Measurements from ENCODE around the gene PKMYT1.

Gene PKMYT1

DNA sequence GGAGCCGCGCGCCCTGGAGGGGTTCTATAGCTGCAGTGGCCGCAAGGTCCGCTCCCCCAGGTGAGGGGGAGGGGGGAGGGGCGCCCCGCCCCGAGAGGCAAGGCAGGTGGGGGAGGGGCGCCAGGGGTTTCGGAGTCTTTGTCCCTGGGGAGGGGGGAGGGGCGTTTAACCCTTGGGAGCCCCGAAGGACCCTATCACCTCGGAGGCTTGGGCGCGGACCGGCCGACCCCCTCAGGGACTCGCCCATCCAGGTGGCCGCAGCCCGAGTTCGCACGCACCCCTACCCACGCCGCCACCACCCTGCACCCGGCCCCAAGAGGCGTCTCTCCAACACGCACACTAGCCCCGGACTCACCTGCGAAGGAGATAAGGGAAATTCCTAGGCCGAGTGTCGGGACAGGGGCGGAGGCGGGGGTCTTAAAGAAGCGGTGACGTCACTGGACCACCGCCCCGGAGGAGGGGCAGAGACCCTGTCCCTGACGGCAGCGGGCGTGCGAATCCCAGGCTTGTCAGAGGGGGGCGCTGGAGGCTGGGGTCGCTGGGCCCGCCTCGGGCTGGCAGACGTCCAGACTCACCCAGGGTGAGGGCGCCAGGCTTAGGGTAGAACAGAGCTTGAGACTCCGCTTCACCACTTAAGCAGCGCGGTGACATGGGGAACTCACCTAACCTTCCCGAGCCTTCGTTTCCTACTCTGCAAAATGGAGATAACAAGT lies 37.7 kb upstream of the PKMYT1 start, which contains the start of gene CLDN6:
Gene CLDN6 (minus strand): TSS at position 390 of the 713 bp plus-strand sequence. CDS start 2,162 bp downstream, outside the sequence.
- DNase-seq: no peak

DNA sequence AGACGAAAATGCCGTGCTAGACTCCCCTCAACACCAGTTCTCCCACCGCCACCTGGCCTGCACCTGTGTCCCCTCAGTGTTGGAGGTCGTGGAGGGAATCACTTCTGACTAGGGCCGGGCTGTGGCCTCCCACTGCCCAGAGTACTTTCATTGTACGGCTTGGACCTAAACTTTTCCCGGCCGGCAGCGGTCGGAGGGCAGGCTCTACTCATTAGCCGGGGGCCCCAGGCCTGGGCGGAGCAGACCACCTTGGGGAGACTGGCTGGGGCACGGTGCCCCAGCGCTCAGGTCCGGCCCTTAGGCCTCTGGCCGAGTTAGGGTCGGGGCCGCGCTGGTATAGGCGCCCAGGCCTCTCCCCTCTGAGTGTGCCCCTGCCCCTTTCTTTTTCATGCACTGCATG lies 37.1 kb upstream of the PKMYT1 start:
- DNase-seq: no peak

DNA sequence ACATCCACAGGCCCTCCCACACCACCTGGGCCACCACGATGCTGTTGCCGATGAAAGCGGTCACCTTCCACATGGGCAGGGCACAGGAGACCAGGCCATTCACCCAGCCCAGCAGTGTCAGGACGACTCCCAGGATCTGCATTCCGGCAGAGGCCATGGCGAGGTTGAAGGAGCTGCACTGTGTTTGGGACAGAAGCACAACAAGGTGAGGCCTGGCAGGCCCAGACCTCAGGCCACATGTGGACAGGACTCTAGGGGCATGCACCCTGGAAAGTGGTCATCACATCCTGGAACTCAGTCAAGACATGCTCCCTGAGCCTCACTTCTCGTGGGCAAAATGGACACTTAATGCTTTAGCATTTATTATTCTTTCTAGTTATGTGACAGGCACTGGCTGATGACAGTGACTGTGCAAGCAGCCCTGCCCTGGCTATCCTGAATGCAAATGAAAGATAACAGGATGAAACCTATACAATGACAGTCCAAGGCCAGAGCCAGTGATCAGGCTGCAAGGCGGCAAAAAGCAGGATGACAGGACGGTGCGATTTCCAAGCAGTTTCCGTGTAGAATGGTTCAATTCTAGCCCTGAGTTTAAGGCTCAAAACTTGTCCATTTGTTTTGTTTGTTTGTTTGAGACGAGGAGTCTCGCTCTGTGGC lies 35.7 kb upstream of the PKMYT1 start:
- DNase-seq: no peak

DNA sequence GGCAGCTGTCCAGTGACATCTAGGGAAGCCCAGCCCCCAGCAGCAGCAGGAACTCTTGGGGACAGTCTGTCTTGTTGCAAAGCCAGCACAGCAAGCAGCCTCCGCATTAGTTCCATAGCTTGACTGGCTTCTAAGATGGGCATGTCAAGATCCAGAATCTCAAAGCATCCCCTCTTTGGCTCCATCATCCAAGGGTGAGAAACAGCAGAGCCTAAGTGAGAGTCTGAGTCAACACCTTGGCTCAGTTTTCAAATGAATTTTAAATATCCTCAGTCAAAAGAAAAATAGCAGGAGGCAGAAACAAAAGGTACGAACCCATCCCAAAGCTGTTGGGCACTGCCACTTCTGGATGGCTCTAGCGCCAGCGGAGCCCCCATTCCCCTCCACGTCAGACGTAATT lies 34.7 kb upstream of the PKMYT1 start:
- no peak for DNase-seq

DNA sequence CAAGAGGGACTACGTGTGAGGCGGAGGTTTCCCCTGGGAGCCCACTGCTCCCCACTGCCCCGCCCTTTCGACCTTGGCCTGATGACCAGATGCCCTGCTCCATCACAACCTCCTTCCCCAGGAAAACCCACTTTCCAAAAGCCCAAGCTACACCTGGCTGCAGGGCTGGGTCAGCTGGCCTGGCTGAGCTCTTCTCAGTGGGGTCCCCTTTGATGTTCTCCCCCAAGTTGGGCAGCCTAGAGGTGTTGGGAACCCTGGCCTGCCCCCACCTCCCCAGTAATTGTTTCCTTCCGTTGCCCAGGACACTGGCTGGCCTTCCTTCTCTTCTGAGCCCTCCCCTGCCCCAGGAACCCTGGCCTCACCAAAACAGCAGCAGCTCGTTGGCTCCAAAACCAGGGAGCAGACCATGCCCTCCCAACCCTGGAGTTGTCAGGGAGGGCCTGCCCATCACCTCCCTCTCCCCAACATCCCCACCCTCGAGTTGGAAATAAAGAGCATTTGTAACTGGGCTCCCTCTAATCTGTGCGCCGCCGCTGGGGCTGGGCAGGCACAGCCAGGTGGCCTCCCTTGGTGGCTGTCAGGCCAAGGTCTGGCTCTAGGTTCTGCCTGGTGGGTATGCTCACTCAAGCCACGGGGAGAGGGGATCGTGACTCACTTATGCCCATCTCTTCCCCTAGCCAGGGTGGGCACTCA lies 33.9 kb upstream of the PKMYT1 start:
- no peak for DNase-seq

DNA sequence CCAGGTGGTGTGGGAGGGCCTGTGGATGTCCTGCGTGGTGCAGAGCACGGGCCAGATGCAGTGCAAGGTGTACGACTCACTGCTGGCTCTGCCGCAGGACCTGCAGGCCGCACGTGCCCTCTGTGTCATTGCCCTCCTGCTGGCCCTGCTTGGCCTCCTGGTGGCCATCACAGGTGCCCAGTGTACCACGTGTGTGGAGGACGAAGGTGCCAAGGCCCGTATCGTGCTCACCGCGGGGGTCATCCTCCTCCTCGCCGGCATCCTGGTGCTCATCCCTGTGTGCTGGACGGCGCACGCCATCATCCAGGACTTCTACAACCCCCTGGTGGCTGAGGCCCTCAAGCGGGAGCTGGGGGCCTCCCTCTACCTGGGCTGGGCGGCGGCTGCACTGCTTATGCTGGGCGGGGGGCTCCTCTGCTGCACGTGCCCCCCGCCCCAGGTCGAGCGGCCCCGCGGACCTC lies 33.3 kb upstream of the PKMYT1 start:
- no peak for DNase-seq

DNA sequence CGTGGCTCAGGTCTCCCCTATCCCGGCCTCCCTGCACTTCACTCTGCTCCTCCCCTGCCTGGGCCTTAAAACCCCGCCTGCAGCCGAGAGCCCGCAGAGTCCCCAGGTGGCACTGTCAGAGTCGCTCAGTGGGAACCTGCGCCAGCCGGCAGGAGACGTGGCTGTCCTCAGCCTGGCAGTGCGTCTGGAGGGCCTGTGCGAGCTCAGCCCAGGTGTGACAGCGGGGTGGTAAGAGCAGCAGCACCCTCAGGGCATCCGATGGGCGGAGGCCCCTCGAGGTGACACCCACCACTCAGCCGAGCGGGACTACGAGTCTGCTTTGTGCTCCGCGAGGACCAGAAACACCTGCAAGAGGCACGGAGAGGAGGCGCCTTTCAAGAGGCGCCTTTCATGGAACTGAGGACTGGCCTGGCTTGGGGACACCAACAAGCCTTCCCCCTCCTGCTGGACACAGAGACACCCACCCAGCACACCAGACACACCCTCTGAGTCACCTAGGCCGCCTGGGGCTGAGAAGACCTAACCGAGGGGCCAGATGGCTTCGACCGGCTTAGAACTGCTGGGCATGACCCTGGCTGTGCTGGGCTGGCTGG lies 32.7 kb upstream of the PKMYT1 start, which contains the start of gene CLDN9:
Gene CLDN9 (plus strand): TSS at position 96 of the 593 bp plus-strand sequence. CDS start 440 bp downstream, at position 536.
- no peak for DNase-seq

DNA sequence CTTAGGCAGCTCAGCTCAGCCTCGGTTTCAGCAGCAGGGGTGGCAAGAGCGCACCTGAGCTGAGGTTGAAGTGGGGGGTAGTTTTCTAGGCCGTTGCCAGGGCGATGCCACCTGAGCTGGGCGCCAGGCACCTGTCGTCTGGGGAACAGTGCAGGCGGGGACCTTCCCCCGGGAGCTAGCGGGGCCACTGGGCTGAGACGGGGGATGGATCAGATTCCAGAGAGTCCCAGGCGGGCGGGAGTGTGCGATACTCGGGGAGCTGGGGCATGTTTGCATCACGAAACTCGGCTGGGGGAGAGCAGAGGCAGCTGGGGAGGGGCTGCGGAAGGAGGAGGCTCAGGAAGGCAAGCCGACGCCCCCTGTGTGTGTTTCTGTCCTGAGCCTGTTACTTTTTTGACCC lies 32.0 kb upstream of the PKMYT1 start:
- no peak for DNase-seq

DNA sequence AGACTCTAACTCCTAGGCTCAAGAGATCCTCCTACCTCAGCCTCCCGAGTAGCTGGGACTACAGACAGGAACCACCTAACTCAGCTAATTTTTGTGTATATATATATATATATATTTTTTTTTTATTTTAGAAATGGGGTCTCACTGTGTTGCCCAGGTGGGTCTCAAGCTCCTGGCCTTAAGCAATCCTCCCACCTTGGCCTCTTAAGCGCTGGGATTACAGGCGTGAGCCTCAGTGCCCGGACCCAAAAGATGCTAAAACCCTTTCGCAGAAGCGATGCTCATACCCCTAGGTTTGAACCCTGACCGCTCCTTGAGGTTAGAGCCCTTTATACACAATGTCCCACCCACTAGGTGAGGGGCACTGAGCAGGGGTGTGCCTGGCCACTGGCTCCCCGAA lies 30.3 kb upstream of the PKMYT1 start:
- no peak for DNase-seq

DNA sequence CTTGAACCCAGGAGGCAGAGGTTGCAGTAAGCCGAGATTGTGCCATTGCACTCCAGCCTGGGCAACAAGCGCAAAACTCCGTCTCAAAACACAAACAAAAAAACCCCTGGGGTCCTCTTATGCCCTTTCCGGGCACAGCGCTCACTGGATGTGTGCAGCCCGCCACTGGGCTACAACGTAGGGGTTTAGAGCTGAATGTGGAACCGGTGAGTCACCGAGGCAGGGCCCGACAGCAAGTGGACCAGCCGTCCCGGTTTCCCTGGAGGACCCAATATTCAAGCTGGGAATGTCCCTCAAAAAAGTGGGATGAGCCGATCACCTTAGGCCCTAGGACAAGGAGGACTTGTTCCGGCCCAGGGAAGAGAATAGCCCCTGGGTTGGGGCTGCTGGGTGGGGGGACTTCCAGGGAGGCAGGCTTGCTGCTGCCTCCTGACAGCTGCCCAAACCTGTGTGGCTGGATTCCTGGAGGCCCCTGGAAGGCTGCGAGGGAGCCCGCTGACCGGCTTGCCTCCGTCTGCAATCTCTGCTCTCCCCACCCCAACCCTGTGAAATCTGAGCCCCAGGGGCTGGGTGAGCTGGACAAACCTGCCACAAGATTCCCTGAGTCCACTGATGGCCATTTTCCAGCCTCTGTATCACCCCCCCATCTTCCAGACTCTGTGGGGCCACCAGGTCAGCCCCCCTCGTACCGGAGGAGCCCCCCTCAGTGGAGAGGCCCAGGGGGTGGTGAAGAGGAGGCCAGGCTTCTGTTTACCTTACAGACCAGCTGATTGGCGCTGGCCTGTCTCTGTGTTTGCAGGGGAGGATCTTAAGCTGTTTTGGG lies 29.5 kb upstream of the PKMYT1 start:
- no peak for DNase-seq

DNA sequence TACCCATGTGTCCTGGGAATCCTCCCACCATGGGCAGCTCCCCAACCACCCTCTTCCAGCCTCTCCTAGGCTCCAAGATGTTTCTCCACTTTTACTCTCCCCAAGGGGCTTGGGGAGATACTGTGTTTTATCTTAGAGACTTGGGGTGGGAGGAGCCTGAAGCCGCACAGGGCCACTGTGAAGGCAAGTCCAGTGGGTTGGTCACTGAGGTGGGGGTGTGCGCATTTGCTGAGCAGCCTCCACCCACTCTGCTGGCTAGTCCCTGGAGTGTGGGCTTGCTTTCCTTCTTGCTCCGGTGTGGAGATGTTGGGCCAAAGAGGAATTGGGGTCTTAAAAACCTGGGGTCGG lies 28.4 kb upstream of the PKMYT1 start:
- DNase-seq: no peak

DNA sequence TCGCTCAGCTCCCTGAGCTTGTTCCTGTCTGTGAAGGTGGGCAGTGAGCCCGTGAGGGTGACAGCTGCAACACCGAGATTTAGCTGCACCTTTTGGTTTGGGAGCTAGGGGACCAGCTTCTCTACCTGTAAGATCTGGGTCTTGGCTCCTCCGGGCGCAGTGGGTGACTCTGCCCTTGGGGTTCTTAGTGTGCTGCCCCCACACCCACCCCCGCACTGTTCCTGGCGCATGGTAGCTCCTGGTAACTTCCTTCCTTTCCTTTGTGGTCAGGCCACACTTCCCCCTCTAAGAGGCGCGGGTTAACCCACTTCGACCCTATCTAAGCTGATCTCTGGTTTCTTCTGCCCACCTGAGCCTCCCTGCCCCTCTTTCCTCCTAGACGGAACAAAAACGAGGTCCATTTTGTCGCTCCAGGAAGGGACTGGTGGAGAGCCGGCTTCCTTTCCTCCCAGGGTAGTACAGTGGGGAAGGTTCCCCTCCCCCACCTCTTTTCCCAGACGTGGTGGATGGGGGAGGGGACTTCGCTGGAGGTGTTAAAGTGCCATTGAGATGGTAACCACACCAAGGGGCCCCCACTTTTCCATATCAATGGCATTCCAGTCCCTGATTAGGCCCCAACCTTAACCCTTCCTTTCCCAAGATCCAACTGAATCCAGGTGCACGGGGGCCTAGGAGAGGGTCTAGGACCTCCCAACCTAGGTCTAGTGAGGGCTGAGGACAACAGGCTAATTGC lies 27.9 kb upstream of the PKMYT1 start:
- DNase-seq: no peak

DNA sequence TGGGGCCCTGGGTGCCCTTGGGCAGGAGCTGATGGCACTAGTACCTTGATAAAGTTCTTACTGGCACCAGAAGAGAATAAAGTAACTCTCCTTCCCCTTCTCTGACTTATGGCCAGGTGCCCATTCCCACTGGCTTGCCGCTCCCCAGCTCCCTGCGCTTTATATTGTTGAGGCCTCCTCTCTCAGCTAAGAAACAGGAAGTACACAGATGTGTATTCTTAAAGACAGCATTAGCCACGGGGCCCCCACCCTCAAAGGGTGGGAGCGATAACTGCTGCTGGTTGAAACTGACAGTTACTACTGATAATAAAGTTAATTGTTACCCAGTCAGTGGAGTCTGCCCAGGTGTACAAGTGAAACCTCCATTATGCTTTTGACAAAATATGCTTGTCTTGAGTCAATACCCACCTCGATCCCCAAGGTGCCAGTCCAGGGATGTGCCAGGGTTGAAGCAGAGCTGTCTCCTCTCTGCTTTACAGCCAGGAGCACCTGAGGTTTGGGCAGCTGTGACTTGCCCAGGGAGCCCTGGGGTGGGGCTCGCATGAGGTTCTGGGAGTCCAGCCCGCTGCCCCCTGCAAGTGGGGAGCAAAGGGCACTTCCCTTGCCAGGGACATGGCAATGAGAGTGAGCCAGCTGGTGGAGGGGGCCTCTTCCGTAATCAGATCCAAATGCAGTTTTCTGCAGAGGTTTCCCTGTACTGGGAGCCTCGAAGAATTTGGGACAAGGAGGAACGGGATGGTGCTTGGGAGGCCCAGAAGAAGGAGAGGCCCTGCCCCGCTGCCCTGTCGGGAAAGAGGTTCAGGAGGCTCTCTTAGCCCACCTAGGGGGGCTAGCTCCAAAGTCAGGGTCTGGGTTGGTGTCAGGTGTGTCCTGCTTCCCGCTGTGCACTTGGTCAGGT lies 27.1 kb upstream of the PKMYT1 start:
- no peak for DNase-seq

DNA sequence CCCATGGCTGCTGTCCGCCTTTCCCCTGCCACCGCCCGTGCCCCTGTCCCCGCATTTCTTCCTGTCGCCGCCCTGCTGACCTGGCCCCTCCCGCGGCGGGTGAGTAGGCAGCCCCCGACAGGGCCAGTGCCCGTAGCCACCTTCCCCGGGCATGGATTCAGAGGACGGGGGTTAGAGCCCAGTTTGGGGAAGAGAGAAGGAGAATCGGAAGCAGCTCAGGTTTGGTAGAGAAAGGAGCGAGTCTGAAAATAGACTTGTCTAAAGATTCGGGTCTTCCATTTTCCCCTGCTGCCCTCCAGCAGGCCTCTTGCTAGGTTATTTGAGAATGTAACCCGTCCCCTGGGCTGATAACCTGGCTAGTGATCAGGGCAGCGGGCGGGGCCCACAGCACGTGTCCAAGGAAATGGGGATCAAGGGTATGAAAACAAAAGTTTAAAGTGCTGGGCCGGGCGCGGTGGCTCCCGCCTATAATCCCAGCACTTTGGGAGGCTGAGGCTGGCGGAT lies 24.6 kb upstream of the PKMYT1 start:
- no peak for DNase-seq

DNA sequence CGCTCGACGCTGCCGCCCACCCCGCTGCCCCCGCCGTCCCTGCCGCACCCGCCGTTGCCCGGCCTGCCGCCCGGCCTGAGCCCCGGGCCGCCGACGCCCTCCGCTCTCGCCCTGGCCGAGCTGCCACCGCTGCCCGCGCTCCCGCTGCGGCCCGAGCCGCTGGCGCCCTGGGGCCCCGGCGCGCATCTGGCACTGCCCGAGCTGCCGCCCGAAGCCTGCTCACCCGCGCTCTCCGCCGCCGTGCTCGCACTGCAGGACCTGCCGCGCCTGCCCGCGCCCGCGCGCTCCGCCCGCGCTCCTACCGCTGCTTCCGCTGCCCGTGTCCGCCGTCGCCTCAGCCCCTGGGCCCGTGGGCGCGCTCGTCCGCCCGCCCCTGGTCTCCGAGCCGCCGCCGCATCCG lies 24.1 kb upstream of the PKMYT1 start:
- no peak for DNase-seq

DNA sequence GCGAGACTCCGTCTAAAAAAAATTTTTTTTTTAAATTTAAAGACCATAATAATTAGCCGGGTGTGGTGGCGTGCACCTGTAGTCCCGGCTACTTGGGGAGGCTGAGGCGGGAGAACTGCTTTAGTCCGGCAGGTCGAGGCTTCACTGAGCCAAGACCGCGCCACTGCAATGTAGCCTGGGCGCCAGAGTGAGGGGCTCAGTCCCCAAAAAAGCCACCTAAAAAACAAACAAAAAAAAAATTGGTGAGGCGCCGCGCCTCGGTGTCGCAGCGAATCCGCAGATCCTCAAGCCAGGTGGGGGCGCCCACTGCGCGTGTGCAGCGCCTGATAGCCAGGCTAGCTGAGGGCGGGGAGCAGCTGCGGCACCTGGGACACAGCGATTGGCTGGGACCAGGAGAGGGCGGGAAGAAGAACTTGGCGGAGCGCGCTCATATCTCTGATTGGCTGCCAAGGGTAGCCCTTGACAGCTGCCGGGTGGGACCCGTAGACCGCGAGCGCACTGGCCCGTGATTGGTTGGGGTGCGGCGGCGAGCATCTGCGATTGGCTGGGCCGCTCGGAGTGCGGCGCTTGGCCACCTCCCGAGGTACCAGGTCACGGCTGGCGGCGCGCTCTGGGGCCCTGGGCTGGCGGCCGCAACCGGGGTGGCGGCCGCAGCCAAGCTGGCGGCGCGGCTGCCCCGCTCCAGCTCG lies 23.5 kb upstream of the PKMYT1 start:
- DNase-seq: peak; percentile 99

DNA sequence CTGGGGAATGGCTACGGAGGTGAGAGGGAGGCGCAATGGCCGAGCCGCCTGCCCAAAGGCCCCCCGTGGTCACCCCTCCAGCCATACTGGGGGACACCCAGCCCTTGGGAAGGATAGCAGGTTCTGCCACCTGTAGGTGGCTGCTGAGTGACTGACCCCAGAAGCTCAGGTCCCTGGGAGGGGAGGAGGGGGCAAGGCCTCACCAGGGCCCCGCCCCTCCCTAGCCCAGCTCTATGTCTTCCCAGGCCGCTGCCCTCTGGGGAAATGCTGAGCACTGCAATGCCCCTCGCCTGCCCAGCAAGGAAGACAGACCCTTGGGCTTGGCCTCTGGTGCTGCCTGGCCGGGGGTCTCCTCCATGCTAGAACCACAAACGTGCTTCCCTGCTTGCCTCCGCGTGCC lies 21.1 kb upstream of the PKMYT1 start:
- DNase-seq: no peak

DNA sequence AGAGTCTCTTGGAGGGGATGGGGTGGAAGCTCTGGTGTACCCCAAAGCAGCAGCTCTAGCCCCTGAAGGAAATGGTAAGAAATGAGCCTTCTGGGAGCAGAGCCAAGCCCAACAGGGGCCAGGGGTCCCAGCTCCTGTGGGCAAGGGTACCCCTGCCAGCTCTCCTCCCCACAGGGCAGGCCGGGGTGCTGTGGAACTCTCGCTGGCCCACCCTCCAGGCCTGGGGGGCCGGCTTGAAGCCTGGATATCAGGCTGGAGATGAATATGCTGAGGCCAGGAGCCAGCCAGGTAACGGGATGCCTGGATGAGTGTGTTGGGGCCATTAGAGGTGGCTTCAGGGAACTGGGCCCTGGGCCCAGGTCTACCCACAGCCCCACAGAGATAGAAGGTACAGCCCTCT lies 20.3 kb upstream of the PKMYT1 start:
- no peak for DNase-seq

DNA sequence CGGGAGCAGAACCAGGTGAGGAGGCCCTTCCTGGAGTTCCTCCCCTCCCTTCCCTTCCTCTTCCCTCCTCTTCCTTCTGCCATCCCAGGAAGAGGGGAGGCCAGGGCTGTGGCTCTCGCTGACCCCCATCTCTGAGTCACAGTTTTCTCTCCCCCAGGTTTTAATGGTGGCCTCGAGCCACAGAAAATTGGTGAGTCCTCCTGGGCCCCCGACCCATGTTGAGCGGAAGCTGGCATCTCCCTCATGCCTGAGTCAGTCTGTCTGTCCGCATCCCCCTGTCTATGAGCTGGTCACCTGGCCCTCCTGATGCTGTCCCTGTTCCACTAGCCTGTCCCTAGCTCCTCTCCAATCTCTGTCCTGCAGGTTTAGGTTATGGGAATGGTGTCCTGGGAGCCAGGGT lies 19.7 kb upstream of the PKMYT1 start:
- no peak for DNase-seq

DNA sequence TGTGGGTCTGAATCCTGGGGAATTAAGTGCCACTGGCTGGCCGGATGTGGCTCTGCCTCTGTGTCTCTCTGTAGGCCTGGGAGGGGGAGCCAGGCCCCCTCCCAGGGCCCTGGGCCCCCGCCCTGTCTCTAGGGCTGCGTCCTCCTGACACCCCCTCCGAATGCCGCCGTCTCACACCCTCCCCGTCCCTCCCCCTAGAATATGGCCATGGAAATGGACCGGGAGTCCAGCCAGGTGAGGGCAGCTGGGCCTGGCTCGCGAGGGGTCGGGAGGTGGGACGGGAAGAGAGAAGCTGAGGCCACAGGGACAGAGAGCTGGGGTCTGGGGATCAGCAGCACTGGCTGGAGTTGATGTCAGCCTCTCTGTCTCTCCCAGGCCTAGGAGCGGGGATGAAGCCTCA lies 16.1 kb upstream of the PKMYT1 start:
- DNase-seq: no peak

All from NCI-H2227 treated with DMSO at 0.1 percent for 48 hours (cell line).